Hepatocyte (in vitro differentiated cells): Measurements from ENCODE around the gene LEMD1. TPM values are rescaled to one million over a fixed set of nuclear protein-coding genes. Genes with fewer than 3 reads are reported as not detected.

Experiments used
- DNase-seq: peaks from one replicate; pipeline ENCODE4 v3.0.0-alpha.2; 2016; ENCODE audit warnings: low spot score
- H2AFZ ChIP-seq: fragments of 200-600 bp; sonication (generic); 2 replicates; pipeline ENCODE4 v1.6.0; 2016; ENCODE audit warnings: antibody characterized with exemption, mild to moderate bottlenecking
- H3K27ac ChIP-seq: fragments of 200-600 bp; sonication (generic); 2 replicates; pipeline ENCODE4 v1.5.1; 2016; ENCODE audit warnings: mild to moderate bottlenecking
- H3K27me3 ChIP-seq: fragments of 200-600 bp; sonication (generic); 2 replicates; pipeline ENCODE4 v1.6.1; 2016
- H3K36me3 ChIP-seq: fragments of 200-600 bp; sonication (generic); replicated peaks from 2 replicates; pipeline ENCODE4 v1.5.1; 2016; ENCODE audit warnings: low read depth; ENCODE audit not compliant: insufficient read depth
- H3K4me1 ChIP-seq: fragments of 200-600 bp; sonication (generic); 2 replicates; pipeline ENCODE4 v1.5.1; 2016; ENCODE audit warnings: mild to moderate bottlenecking, moderate library complexity; ENCODE audit not compliant: insufficient read depth
- H3K4me2 ChIP-seq: fragments of 200-600 bp; sonication (generic); 2 replicates; pipeline ENCODE4 v1.6.0; 2016
- H3K4me3 ChIP-seq: fragments of 200-600 bp; sonication (generic); 2 replicates; pipeline ENCODE4 v1.5.1; 2016; ENCODE audit warnings: mild to moderate bottlenecking
- H3K79me2 ChIP-seq: fragments of 200-600 bp; sonication (generic); 2 replicates; pipeline ENCODE4 v1.6.0; 2017; ENCODE audit warnings: mild to moderate bottlenecking
- H3K9me2 ChIP-seq: fragments of 200-600 bp; sonication (generic); replicated peaks from 2 replicates; pipeline ENCODE4 v1.6.0; 2017; ENCODE audit warnings: mild to moderate bottlenecking; ENCODE audit not compliant: insufficient read depth
- H3K9me3 ChIP-seq: fragments of 200-600 bp; sonication (generic); 2 replicates; pipeline ENCODE4 v1.5.1; 2016; ENCODE audit warnings: low read depth, mild to moderate bottlenecking
- H4K20me1 ChIP-seq: fragments of 200-600 bp; sonication (generic); 2 replicates; pipeline ENCODE4 v1.6.0; 2016; ENCODE audit warnings: mild to moderate bottlenecking; ENCODE audit not compliant: insufficient read depth, poor library complexity, severe bottlenecking
- CTCF ChIP-seq: fragments of 200-600 bp; sonication (generic); IDR thresholded peaks from 2 replicates; pipeline ENCODE4 v1.5.1; 2016; ENCODE audit warnings: antibody characterized with exemption, mild to moderate bottlenecking; ENCODE audit not compliant: poor library complexity
- EZH2 ChIP-seq: fragments of 200-600 bp; sonication (generic); IDR thresholded peaks from 2 replicates; pipeline ENCODE4 v1.6.1; 2016; ENCODE audit warnings: antibody characterized with exemption, mild to moderate bottlenecking, borderline replicate concordance
- EZH2phosphoT487 ChIP-seq: fragments of 200-600 bp; sonication (generic); IDR thresholded peaks from one replicate; pipeline ENCODE4 v1.6.1; 2018; ENCODE audit warnings: antibody characterized with exemption, mild to moderate bottlenecking, low read depth, moderate library complexity; ENCODE audit not compliant: unreplicated experiment, severe bottlenecking
- WGBS: methylation state at CpG from one replicate; pipeline ENCODE4 v1.1.6; 2016; ENCODE audit warnings: low lambda C conversion rate; ENCODE audit errors: missing lambda C conversion rate; 5-methylcytosine and 5-hydroxymethylcytosine counted together
- polyA plus RNA-seq: library from polyadenylated mRNA; unstranded; fragments of >200 nt; fragmentation: Nextera tagmentation; extraction: Ambion mirVana; gene quantifications from 2 replicates; pipeline ENCODE4 v1.2.1, GENCODE V29; 2016
- total RNA-seq: library from RNA; depleted of rRNA; stranded (reverse); fragments of >200 nt; gene quantifications from 2 replicates; pipeline ENCODE4 v1.2.3, GENCODE V29; 2014

Gene LEMD1
- total and polyA plus RNA-seq, 2 experiments from 2014 or later, result 0.35 to 2.4 TPM

DNA sequence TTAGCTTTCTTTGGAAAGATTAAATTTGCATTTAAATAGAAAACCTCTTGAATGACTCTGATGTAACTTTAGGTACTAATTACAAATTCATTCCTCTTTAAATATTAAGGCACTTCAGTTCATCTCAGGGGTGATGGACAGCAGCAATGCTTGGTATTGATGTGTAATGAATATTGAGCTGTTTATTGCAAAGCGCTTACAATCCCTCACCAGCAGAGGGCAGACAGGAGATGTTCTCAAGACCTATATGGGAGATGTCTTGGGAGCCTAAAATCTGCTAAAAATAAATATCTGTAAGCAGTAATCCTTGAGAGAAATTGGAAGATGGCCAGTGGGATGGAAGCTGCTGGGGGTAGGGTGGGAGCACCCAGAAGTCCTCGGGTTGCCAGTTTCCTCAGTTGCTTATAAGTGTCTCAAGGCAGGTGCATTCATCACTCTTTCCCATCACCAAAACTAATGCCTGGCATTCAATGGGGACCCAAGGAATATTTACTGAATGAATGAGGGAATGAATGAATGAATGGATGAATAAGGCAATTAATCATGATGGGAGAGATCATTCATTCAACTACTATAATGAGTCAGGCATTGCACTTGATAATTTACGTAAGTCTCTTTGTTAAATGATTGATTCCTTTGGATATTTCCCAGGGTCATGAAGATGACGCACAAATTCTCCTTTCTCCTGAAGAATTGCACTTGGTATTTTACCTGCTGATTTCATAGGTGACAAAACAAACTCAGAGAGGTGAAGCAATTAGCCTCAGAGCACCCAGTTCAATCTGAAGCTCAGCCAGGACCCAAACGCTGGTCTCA, 67.4 kb downstream of the LEMD1 start:
- peak; percentile 80 for DNase-seq
- H3K36me3 ChIP-seq, result no peaks in the 10 kb centered on the region

GRCh38 chr1:205353612-205354011, 68.2 kb downstream of the LEMD1 start:
- H3K4me1 ChIP-seq, result no peaks in the 10 kb centered on the region
- H3K27me3 ChIP-seq, result no peaks in the 10 kb centered on the region
- no peaks in the 10 kb centered on the region for H4K20me1 ChIP-seq
- H3K9me2 ChIP-seq, result no peaks in the 10 kb centered on the region
- no peak overlapping the region for H3K27ac ChIP-seq
- H2AFZ ChIP-seq, result no peak overlapping the region
- H3K79me2 ChIP-seq, result no peaks in the 10 kb centered on the region
- WGBS, result 57% methylated on average over 6 of the region's 6 CpGs
- no peak overlapping the region for H3K4me2 ChIP-seq
- H3K4me3 ChIP-seq, result no peak overlapping the region
- no peaks in the 10 kb centered on the region for H3K9me3 ChIP-seq
- H3K36me3 ChIP-seq, result no peaks in the 10 kb centered on the region
- no peak for DNase-seq
- TF ChIP-seq CTCF, result no peak

More for the DNA sequence above, 67.4 kb downstream of the LEMD1 start:
- 53% methylated on average over 5 of the region's 5 CpGs for WGBS
- Histone ChIP-seq H3K27me3 (no peaks in the 10 kb centered on the region), H3K79me2 (no peaks in the 10 kb centered on the region), H3K4me2 (no peak overlapping the region), H2AFZ (no peak overlapping the region), H3K27ac (no peak overlapping the region), H3K4me3 (no peak overlapping the region), H3K9me2 (no peaks in the 10 kb centered on the region), H3K9me3 (no peaks in the 10 kb centered on the region), H4K20me1 (no peaks in the 10 kb centered on the region), H3K4me1 (no peaks in the 10 kb centered on the region)
- TF ChIP-seq CTCF, result peak; percentile 78
- no peak for TF ChIP-seq EZH2phosphoT487
- no peak for TF ChIP-seq EZH2

DNA sequence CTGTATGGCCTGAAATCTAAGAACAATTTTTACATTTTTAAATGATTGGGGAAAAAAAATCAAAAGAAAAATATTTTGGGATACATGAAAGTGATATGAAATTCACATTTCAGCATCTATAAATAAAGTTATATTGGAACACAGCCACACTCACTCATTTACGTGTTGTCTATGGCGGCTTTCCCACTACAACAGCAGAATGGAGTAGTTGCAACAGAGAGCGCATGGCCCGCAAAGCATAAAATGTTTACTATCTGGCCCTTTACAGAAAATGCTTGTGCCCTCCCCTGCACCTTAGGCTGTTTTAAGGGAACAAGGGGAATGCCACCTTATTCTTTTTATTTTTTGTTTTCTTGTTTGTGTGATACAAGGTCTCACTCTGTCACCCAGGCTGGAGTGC, 68.7 kb downstream of the LEMD1 start:
- H3K27ac ChIP-seq, result no peak overlapping the region
- H2AFZ ChIP-seq, result no peak overlapping the region
- no peaks in the 10 kb centered on the region for H4K20me1 ChIP-seq
- no peak for TF ChIP-seq EZH2
- no peak for TF ChIP-seq CTCF
- no peak for TF ChIP-seq EZH2phosphoT487
- no peaks in the 10 kb centered on the region for H3K9me3 ChIP-seq
- H3K36me3 ChIP-seq, result no peaks in the 10 kb centered on the region
- H3K4me2 ChIP-seq, result no peak overlapping the region
- no peaks in the 10 kb centered on the region for H3K4me1 ChIP-seq
- WGBS, result 98% methylated on average over 4 of the region's 4 CpGs
- H3K79me2 ChIP-seq, result no peaks in the 10 kb centered on the region
- no peak for DNase-seq
- H3K9me2 ChIP-seq, result no peaks in the 10 kb centered on the region
- no peak overlapping the region for H3K4me3 ChIP-seq
- H3K27me3 ChIP-seq, result no peaks in the 10 kb centered on the region
